CD4-positive, alpha-beta T cell (primary cell): Measurements from ENCODE around the gene XPA. TPM values are rescaled to one million over a fixed set of nuclear protein-coding genes. Genes with fewer than 3 reads are reported as not detected.
"Not testable (repeated sequence)": the region's sequence is repeated elsewhere in the genome, so short reads cannot be mapped to it uniquely, and the experiment has no call there.

Experiments used
- ATAC-seq: fragments of 200-7000 bp; cut with Tn5 transposase; one replicate; pipeline ENCODE4 v1.10.0; 2022; ENCODE audit warnings: mild to moderate bottlenecking; ENCODE audit not compliant: poor library complexity
- CTCF ChIA-PET: fragments of 350-600 bp; sonication (Branson Sonifier 250); formaldehyde crosslinking; loops from one replicate; lab custom pipeline; 2021; ENCODE audit warnings: antibody characterized with exemption, inconsistent platforms; lab: Charles Lee
- POLR2A ChIA-PET: fragments of 350-600 bp; sonication (Branson Sonifier 250); formaldehyde crosslinking; loops from one replicate; lab custom pipeline; 2021; ENCODE audit warnings: antibody characterized with exemption, inconsistent platforms; lab: Charles Lee
- DNase-seq, 14 experiments: peaks; one replicate each; pipeline ENCODE4 v3.0.0-alpha.2; 2013 to 2020; ENCODE audit warnings: mixed read lengths in 2 of 14
- H3K27ac ChIP-seq, 2 donors: one replicate each; pipeline versions ENCODE4 v1.5.1 to v1.7.0; 2013; ENCODE audit warnings: low read length in 2 of 2, low read depth in 1 of 2, mild to moderate bottlenecking in 1 of 2
- H3K27me3 ChIP-seq, 2 experiments: 1 replicate in 1 of 2; 2 replicates in 1 of 2; pipeline versions ENCODE4 v1.6.1 to v1.7.0; 2013; ENCODE audit warnings: low read length in 2 of 2, control low read depth in 1 of 2, mild to moderate bottlenecking in 1 of 2, moderate library complexity in 1 of 2; ENCODE audit not compliant: insufficient read depth in 2 of 2, control insufficient read depth in 1 of 2
- H3K36me3 ChIP-seq: one replicate; pipeline ENCODE4 v1.6.1; 2013; ENCODE audit warnings: low read length, control low read depth; ENCODE audit not compliant: insufficient read depth
- H3K4me1 ChIP-seq: one replicate; pipeline ENCODE4 v1.6.1; 2013; ENCODE audit warnings: low read length, control low read depth; ENCODE audit not compliant: insufficient read depth
- H3K4me3 ChIP-seq: one replicate; pipeline ENCODE4 v1.5.1; 2013; ENCODE audit warnings: mild to moderate bottlenecking, low read length, moderate library complexity
- H3K9me3 ChIP-seq, 2 experiments: 1 replicate in 1 of 2; 2 replicates in 1 of 2; pipeline versions ENCODE4 v1.6.1 to v1.7.0; 2013; ENCODE audit warnings: low read length in 2 of 2, mild to moderate bottlenecking in 2 of 2, control low read depth in 1 of 2, moderate library complexity in 1 of 2; ENCODE audit not compliant: control insufficient read depth in 1 of 2, insufficient read depth in 1 of 2
- H3K27ac Mint-ChIP-seq: one replicate; pipeline ENCODE4 v1.8.0; 2020; ENCODE audit warnings: mixed read lengths
- H3K27me3 Mint-ChIP-seq: one replicate; pipeline ENCODE4 v1.8.0; 2021; ENCODE audit warnings: mixed read lengths
- H3K36me3 Mint-ChIP-seq: one replicate; pipeline ENCODE4 v1.8.0; 2021; ENCODE audit warnings: low read depth, mixed read lengths
- H3K4me1 Mint-ChIP-seq: one replicate; pipeline ENCODE4 v1.8.0; 2021; ENCODE audit warnings: low read depth, mixed read lengths
- H3K4me3 Mint-ChIP-seq: one replicate; pipeline ENCODE4 v1.8.0; 2020; ENCODE audit warnings: mild to moderate bottlenecking, mixed read lengths
- H3K9me3 Mint-ChIP-seq: one replicate; pipeline ENCODE4 v1.8.0; 2020; ENCODE audit warnings: mixed read lengths
- intact Hi-C, 2 experiments: fragments of 100-400 bp; cut with DNase I in 1 of 2; cut with micrococcal nuclease in 1 of 2; formaldehyde crosslinking; loops; one replicate each; pipeline versions ENCODE4 v1.15.1 to v1.9.0; 2023 to 2025; cut with DNase I, micrococcal nuclease
- polyA plus RNA-seq, 2 donors: library from polyadenylated mRNA; unstranded; fragments of 120-200 nt; gene quantifications; one replicate each; pipeline ENCODE4 v1.2.1, GENCODE V29; 2013
- total RNA-seq, 174 experiments: library from RNA in 2 of 174; stranded (reverse) in 2 of 174; gene quantifications; one replicate each; pipeline ENCODE4 v1.2.3 and lab custom pipeline; 2021 to 2026
- TF ChIP-seq, protein P1 (sequence below): fragments of 200-600 bp; IDR thresholded peaks from one replicate; pipeline ENCODE4 v1.8.0; 2022; ENCODE audit warnings: antibody characterized with exemption, mild to moderate bottlenecking

Gene XPA
- total RNA-seq (10 to 100 TPM; 20.2 to 23.3 TPM), total RNA-seq (lab: John Stamatoyannopoulos, UW) (13.5 to 38.7 (median 25.9) reads per million in 172 experiments)
- polyA plus RNA-seq (2013, experiment 1 of 2) = 28.2 TPM
- polyA plus RNA-seq (2013, experiment 2 of 2) = 26.3 TPM

DNA sequence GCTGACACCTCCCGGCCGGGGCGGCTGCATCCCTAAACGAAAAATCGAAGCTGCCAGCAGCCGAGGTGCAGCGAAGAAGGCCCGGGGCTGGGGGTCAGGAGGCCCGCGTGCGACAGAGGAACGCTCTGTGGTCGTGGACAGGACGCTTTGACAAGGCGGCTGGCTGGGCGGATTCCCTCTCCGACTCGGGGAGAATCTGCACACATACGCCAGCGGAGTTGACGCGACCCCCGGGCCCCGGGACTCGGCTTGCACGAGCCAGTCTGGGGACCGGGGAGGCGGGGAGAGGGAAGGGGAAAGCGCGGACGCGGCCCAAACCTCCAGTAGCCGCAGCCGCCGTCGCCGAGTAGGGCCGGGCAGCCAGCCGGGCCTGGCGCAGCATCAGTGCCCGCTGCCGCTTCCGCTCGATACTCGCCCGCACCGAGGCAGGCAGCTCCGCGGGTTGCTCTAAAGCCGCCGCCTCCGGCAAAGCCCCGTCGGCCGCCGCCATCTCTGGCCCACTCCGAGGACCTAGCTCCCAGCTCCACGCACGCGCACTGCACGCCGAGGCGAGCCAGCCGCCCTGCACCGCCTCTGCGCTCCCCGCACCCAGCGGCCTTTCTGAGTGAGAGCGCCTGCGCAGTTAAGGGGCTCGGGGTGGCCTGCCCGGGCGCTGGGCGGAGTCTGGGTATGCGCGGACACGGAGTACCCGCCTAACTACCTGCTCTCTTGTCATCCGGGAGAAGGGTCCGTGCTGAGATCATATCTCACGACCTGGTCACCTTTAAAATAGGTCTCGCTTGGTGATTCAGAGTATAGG lies at the start of gene XPA:
Gene XPA, minus strand, starts transcription at position 538 of the 799 bp plus-strand sequence. Its CDS starts 48 bp downstream, at position 490.
- Histone ChIP-seq H3K27ac (peak within 1 kb of the TSS; percentile 80 to 81), H3K9me3 (no peaks in the 10 kb centered on the region), H3K4me1 (peaks cover 26% of the 10 kb centered on the region), H3K27me3 (no peaks in the 10 kb centered on the region), H3K4me3 (peak within 1 kb of the TSS; percentile 83), H3K36me3 (peaks cover 10% of the 10 kb centered on the region)
- peaks cover 4% of the 10 kb centered on the region for H3K27me3 Mint-ChIP-seq
- intact Hi-C loops = loop anchor here (5.0 kb wide), 5 partner anchors 65 to 560 kb away; partner anchors contain the start of genes NCBP1 (in 1 of the 2), TBC1D2 (in 1 of the 2), TDRD7 (in 1 of the 2) and TSTD2 (in 1 of the 2)
- ATAC-seq (peak; percentile 92), DNase-seq (peak; percentile 94 to 99 (median 97))
- POLR2A ChIA-PET = interaction anchor here (0.6 to 3.4 kb wide), 20 partner anchors 9 to 1130 kb away, joined by 3 to 50 read pairs (median 4); partner anchors contain the start of genes ANP32B, NANS, NCBP1 and TBC1D2
- CTCF ChIA-PET = interaction anchor here (1.1 to 1.7 kb wide), 3 partner anchors 64 to 226 kb away, joined by 3 to 6 read pairs (median 6); partner anchors contain the start of genes NCBP1, TRMO and TSTD2
- TF ChIP-seq, protein P1, sequence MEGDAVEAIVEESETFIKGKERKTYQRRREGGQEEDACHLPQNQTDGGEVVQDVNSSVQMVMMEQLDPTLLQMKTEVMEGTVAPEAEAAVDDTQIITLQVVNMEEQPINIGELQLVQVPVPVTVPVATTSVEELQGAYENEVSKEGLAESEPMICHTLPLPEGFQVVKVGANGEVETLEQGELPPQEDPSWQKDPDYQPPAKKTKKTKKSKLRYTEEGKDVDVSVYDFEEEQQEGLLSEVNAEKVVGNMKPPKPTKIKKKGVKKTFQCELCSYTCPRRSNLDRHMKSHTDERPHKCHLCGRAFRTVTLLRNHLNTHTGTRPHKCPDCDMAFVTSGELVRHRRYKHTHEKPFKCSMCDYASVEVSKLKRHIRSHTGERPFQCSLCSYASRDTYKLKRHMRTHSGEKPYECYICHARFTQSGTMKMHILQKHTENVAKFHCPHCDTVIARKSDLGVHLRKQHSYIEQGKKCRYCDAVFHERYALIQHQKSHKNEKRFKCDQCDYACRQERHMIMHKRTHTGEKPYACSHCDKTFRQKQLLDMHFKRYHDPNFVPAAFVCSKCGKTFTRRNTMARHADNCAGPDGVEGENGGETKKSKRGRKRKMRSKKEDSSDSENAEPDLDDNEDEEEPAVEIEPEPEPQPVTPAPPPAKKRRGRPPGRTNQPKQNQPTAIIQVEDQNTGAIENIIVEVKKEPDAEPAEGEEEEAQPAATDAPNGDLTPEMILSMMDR = no peak
- peaks cover 62% of the 10 kb centered on the region for H3K4me1 Mint-ChIP-seq
- peaks cover 23% of the 10 kb centered on the region for H3K36me3 Mint-ChIP-seq
- H3K27ac Mint-ChIP-seq = peak within 1 kb of the TSS; percentile 86
- H3K9me3 Mint-ChIP-seq = no peaks in the 10 kb centered on the region
- H3K4me3 Mint-ChIP-seq = peak within 1 kb of the TSS; percentile 87

DNA sequence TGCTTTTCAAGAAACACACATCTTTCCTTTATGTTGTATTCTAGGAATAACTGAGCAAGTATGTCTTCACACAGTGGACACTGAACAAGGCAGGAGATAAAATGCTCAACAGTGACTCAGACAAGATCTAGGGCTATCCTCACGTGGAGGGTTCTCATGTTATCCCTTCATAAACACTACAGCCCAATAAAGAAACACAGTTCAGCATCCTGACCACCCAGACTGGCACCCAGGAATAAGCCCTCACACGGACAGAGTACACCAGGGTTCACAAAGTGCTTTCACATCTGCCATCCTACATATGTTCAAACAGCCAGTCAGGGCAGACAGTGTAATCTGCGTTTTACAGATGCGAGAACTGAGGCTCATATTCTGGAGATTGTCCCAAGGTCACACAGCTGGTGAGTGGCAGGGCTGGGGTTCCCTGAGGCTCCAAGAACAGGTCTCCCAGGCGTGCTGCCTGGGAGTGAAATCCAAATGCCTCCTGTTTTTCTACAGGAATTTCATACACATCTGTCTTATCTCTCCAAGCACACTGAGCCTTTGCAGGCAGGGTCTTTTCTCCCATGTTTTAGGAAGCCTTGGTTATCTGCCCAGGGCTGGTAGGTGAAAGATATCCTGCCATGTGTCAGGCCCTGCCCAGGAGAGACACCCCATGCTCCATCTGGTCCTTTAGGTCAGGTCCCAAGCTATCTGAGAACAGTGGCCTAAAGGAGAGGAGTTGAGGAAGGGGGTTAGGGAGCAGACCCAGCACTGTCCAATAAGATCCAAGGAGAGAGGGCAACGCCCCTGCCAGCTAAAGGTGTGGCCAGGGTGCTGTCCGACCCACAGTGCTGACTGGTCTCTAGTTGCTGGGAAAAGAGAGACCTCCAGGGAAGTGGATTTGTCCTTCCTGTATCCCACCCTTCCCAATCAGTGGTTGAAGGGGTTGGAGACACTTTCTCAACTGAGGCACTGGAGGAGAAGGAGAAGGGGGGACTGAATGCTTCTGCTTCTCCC lies 47.9 kb upstream of the XPA start:
- H3K4me1 ChIP-seq = peaks cover 10% of the 10 kb centered on the region
- ChIA-PET CTCF (no interaction called here), POLR2A (no interaction called here)
- no peaks in the 10 kb centered on the region for H3K36me3 Mint-ChIP-seq
- H3K4me1 Mint-ChIP-seq = peaks cover 6% of the 10 kb centered on the region
- TF ChIP-seq, protein P1 = no peak
- peaks cover 76% of the 10 kb centered on the region for H3K27me3 Mint-ChIP-seq
- peaks cover 41 to 52% of the 10 kb centered on the region in 2 experiments for H3K27me3 ChIP-seq
- no peak overlapping the region for H3K27ac ChIP-seq
- H3K36me3 ChIP-seq = no peaks in the 10 kb centered on the region
- ATAC-seq (no peak), DNase-seq (no peak)
- H3K4me3 Mint-ChIP-seq = no peak overlapping the region
- no peak overlapping the region for H3K27ac Mint-ChIP-seq
- intact Hi-C loops = loop anchor here in 1 of 2 experiments (10.0 kb wide), 1 partner anchor 560 kb away; no protein-coding TSS in a partner anchor
- H3K9me3 Mint-ChIP-seq = no peaks in the 10 kb centered on the region
- H3K9me3 ChIP-seq = peaks cover 5 to 19% of the 10 kb centered on the region in 2 experiments
- no peak overlapping the region for H3K4me3 ChIP-seq

DNA sequence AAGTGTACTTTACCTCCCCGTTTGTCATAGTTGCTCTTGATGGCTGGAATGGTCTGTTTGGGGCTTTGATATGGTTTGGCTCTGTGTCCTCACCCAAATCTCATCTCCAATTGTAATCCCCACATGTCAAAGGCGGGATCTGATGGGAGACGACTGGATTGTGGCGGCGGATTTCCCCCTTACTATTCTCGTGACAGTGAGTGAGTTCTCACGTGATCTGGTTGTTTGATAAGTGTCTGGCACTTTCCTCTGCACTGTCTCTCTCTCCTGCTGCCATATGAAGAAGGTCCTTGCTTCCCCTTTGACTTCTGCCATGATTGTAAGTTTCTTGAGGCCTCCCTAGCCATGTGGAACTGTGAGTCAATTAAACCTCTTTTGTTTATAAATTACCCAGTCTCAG lies 46.9 kb upstream of the XPA start:
- POLR2A ChIA-PET, H3K4me3 ChIP-seq, H3K4me1 Mint-ChIP-seq, H3K27ac ChIP-seq, ATAC-seq, H3K9me3 Mint-ChIP-seq, H3K36me3 Mint-ChIP-seq, DNase-seq, H3K27ac Mint-ChIP-seq, CTCF ChIA-PET, H3K36me3 ChIP-seq, H3K4me3 Mint-ChIP-seq: not testable (repeated sequence)
- intact Hi-C loops = loop anchor here in 1 of 2 experiments (10.0 kb wide), 1 partner anchor 561 kb away; no protein-coding TSS in a partner anchor
- Histone ChIP-seq H3K9me3 (peaks cover 5 to 19% of the 10 kb centered on the region in 2 experiments), H3K27me3 (peaks cover 48 to 58% of the 10 kb centered on the region in 2 experiments), H3K4me1 (peaks cover 10% of the 10 kb centered on the region)
- peaks cover 86% of the 10 kb centered on the region for H3K27me3 Mint-ChIP-seq
